HG02870 (cell line): ENCODE data around the gene KRT2.

Experiments used
- ATAC-seq: cut with Tn5 transposase; IDR thresholded peaks from one replicate; pipeline ENCODE4 v1.9.1; 2021; ENCODE audit warnings: mild to moderate bottlenecking, moderate library complexity; ENCODE audit not compliant: unreplicated experiment

The KRT2 gene

DNA sequence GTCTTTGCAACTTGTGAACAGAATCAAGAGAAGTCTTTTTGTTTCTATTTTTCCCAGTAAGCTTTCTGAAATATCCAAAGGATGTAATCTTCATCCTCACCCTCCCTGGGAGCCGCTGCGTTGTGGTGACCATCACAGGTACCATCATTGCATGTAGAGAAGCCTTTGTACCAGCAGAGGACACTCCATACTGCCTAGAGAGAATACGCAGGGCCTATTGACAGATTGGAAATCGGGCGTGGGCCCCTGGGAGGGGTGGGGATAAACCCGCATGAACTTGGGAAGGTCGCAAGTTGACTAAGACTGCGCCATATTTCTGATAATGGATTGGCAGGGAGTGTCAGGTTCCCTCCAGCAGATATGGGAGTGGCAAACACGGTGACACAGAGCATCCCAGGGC is 15.5 kb upstream of the KRT2 start:
- ATAC-seq = no peak

DNA sequence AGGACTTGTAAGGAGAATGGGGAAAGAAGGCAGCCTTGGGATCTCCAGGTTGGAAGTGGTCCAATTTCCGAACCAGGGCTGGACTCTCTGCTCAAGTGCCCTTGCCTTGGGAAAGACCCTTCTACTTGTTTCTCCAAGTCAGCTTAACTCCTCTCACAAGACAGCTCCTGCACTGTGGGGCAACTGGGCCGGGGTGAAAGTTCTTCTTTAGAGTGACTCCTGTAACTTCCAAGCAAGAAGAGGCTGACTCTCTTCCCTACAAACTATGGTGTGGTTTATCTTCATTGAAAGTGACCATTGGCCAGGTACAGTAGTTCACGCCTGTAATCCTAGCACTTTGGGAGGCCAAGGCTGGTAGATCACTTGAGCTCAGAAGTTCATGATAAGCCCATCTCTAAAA is 14.5 kb upstream of the KRT2 start:
- no peak for ATAC-seq

DNA sequence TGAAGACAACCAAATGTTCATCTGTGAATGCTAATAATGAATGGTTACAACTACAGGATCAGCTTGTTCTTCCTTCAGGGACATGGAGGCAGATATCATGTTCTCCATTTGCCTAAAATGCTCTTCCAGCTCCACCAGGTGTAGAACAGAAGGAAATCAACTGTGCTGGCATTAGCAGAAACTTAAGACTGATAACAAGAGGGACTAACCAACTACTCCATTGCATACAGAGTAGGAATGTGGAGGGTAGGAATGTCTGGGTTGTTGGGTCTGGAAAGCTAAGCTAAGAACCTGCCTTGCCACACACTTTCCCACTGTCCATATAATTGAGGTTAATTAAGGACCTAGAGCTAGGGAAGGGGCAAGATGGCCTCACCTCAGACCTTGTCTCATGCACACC is 11.4 kb upstream of the KRT2 start:
- ATAC-seq = no peak

DNA sequence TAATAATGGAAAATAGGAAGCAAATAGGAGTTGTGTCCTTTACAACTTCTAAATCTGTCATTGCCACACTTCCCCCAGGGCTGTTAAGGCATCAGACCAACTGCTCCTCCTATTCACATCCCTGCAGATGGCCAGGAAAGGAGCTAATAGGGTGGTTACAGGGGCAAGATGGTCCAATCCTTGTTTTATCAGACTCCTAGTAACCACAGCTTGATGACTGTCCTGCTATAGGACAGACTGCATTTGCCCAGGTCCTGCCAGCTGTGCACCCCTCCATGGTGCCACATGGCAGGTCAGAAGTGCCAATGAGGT is 10.9 kb upstream of the KRT2 start:
- ATAC-seq = no peak

DNA sequence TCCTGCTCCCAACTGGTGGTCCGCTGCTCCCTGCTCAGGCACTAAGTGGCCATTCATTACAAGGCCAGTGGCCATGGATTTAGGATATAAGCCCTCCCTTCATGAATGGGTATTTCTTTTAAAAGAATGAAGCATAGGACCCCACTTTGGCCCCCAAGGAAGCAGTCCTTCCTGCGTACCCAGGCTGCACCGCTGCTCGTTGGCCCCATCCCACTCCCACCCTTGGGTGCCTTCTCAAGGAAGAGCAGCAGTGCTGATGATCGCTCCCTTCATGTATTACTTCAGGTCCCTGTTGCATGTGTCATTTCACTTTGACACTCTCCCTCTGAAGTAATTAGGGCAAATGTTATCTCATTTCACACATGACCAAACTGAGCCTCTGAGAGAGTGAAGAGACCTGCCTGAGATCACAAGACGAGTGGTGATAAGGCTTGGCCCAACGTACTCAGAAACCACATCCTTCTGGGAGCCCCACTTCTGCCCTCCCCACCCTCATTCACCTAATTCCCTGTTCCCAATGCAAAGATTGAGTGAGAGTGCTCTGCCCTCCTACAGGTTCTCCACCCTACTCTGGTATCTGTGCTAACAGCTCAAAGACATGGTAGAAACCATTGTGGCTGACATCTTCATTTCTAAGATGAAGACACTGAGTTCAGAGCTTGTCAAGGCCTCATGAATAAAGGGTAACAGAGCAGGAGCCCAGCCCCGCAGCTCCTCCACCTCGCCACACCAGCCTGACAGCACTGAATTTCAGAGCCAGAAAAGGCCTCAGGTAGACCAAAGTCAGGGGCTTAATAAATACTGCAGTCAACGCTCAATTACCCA is 10.3 kb upstream of the KRT2 start:
- ATAC-seq = no peak

DNA sequence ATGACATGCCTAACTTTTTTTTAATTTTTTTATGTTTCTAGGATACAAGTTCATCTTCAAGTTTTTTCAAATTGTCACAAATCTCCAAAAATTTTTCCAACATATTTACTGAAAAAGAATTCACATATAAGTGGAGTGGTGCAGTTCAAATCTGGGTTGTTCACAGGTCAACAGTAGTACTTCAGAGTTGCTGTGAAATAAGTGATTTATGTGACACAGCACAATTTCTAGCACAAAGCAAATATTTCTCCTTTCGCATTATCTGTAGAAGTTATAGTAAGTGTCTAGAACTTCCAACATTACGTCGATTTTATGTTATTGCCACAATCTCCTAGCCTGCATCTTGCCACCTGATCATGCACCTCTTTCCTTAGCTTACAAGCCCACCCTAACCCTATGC is 9.7 kb upstream of the KRT2 start:
- ATAC-seq = no peak

DNA sequence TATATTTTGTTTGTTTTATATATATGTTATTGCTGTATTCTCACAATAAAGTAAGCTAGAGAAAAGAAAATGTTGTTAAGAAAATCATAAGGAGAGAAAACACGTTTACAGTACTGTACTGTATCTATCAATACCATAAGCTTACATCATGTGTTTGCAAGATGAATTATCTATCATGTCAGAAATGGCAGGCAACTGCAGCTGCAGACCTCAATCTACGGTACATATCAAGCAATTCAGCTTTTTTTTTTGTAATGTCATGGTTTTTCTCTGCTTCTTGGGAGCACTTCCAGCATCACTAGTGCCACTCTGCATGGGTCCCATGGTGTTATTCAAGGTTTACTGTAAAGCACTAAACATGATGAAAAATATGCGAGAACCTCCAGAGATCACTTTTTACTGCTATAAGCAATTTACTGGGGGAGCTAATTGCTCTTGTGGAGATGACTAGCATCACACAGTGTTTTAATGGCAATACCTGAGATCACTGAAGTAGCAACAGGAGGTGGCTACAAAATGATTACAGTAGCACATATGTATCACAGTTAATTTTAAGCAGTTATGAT is 9.0 kb upstream of the KRT2 start:
- no peak for ATAC-seq

DNA sequence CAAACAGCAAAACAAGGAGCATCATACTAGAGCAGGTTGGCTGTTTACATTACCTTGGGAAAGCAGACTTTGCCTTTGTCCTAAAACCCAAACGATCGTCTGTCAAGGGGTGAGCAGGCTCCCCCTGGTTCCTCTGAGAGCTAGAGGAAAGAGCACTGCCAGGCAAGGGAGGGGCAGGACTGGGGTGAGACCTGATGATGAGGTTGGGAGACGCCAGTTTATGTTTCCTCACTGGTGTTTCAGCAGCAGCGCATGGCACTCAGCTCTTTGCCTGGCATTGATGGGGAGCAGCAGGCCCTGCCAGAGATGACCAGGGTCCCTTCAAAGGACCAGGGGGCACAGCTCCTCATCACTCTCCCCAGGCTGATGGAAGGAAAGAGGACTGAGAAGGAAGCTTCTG is 7.9 kb upstream of the KRT2 start:
- no peak for ATAC-seq

DNA sequence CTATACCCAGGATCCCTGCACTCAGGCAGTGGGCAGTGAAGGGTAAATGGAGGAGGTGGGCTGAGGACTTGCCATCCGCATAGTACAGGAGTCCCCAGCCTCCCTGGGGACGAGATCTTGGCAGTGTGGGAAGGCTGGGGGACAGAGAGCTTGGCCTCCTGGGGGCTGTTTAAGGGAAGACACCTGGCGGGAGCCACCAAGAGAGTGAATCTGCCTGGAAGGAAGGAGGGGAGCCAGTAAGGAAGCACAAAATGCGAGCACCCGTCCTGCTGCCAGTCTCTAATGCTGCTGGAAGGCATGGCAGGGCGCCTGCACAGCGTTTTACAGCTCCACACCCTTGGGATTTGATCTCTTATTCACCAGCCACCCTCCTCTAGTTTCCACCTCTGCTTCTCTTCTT is 7.4 kb upstream of the KRT2 start:
- no peak for ATAC-seq

DNA sequence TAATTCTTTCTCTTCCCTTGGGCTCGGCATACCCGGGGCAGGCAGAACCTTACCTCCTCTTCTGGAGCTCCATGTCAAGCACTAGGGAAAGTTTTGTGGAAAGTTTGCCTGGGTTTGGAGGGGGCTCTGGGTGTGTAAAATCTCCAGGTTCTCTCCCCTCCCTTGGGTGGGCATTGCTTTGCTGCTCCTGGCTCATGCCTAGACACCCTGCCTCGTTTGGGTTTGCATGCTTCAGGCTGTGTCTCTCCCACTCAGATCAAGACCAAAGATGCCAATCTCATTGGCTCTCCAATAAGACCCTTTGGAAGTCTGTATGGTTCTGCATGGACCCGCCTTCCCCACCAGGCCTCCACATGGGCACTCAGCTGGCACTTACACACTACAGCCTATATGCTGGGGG is 6.2 kb upstream of the KRT2 start:
- no peak for ATAC-seq

DNA sequence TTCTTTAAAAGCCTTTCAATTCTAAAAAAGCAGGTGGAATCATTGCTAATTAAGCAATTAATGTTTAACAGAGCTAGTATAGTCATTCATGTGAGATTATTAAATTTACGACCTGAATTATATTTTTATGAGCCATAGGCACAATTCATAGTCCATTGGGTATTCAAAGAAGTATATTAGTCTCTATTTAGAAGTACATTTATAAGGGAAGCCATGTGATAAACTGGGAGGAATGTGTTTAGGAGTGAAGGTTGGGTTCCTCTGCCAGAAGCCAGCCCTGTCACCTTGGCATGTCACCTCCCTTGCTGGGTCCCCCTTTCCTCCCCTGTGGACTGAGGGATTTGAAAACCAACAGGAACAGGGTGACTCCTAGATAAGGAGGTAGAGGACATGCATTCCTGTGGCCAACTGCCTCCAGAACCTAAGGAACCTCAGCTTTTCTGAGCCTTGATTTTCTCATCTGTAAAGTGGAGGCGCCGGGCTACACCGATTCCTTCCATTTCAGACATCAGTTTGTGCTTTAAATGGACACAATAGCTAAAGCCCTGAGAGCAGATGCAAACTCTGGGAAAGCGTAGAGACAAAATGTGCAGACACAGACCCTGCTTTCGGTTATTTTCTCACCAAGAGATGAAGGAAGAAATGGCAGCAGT is 5.4 kb upstream of the KRT2 start:
- ATAC-seq = no peak

DNA sequence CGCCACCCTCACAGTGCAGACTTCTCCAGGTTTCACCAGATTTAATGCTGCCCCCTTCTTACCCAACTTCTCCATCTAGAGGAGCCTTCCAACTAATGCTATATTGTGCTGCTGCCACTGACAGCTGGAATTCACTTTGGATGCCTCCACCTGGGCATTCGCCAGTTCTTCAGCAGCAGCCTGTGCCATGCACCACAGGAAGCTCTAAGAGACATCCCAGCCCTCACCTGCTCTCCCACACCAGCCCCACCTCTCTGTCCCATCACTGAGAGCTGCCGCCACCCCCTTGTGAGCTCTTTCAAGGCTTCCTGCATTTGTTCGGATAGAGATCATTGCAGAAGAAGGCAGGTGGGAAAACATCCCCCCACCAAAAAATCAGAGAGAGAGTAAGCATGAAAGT is 4.6 kb upstream of the KRT2 start:
- no peak for ATAC-seq

DNA sequence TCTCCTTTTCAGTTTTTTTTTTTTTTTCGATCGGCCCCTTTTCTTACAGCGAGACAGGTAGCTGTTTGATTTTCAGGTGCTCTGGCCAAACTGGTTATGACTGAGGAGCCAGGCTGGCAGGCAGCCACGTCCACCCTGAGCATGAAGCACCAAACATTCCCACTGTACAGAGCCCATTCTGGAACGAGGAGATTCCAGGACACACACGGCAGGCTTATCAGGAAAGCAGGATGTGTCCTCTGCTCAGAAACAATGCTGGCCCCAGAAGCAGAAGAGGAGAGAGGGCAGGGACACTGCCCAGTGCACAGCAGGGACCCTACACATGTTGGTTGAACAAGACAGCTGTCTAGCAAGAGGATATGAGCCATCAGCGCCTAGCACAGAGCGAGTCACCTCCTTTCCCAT is 3.7 kb upstream of the KRT2 start:
- no peak for ATAC-seq

DNA sequence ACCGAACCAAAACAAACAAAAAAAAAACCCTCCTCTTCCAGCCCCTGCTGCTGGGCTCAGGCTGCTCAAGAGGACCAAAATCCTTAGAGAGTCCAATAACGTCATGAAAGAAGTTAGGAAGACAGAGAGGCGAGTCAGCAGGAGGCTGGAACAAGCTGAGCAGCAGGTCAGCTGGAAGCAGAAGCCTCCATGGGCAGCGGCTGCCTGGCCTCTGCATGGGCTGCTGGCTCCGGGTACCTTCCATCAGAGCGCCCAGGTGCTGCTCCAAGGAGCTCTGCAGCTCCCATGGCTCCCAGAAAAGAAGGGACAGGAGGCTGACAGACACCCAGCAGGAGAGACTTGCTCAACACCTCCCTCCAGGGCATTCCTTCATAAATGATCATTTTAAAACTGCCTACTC is 3.2 kb upstream of the KRT2 start:
- no peak for ATAC-seq

DNA sequence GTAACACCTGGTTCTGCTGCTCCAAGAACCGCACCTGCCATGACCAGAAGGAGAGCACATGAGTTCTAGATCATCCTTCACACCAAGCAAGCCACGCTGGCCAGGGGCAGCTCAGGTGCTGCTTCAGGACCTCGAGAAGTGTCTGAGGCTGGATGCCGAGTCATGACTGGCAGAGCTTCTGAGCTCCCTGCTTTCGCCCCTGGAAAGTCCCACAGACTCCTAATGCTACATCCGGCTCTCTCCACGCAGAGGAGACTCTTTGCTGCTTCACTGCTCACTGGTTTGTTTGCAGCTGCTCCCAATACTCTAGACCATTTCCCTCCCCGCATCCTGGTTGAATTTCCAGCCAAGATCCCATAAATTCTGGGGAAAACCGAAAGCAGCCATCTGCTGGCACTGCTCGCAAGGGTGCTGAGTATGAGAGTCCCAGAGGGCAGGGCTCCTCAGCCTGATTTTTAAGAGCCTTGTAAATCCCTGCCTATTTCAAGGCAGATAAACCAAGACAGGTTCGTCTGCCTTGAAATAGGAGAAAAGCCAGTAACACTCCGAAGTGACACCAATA is 1.4 kb downstream of the KRT2 start:
- no peak for ATAC-seq

DNA sequence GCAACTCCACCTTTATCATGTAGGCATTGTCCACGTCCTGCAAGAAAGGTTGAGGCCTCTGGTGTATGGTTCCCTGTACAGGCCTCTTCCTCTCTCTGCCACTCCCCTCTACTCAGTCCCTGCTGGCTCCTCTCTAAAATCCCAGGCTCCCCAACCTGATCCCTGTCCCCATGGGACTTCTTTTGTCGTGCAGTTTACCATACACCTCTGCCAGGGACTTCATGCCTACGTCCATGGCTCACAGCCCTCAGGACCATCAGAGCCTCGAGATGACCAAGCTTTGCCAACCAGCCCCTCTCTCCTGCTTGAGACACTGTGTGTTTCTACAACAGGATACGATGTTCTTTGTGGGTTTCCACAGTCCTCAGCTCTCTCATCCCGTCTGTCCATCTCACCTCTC is 2.9 kb downstream of the KRT2 start:
- ATAC-seq = no peak

DNA sequence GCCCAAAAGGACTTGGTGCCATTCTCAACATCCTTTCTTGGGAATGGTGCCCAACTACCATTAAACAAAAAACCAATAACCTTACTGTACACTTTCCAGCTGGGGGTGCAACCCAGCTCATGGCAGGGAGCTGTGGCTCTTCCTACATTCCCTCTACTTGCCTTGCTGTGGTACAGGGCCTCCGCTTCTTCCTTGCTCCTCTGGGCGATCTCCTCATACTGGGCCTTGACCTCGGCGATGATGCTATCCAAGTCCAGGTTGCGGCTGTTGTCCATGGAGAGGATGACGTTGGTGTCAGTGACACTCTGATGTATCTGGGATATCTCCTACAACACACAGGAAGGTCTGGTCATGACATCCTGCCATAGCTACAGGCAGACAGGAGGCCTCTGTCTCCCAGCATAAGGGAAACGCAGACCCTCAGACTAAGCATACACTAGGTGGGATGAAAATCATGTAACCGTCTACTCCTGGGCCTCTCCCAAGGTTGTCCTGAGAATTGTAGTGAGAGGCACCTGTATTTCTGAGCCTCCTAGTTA is 3.9 kb downstream of the KRT2 start:
- no peak for ATAC-seq

DNA sequence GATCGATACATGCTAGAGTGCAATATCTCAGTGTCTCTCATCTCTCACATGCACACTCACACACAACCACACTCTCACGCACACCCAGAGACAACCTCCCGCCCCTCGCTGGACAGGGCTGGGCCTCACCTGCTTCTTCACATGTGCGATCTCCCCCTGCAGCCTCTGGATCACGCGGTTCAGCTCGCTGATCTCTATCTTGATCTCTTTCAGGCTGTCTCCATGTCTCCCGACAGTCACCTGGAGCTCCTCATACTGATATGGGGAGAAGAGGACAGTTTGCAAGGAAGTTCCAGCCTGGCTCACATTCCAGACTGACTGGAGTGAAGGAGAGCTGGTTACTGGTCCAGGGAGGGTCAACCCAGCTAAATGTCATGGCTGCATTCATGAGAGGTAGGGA is 4.4 kb downstream of the KRT2 start:
- ATAC-seq = no peak

DNA sequence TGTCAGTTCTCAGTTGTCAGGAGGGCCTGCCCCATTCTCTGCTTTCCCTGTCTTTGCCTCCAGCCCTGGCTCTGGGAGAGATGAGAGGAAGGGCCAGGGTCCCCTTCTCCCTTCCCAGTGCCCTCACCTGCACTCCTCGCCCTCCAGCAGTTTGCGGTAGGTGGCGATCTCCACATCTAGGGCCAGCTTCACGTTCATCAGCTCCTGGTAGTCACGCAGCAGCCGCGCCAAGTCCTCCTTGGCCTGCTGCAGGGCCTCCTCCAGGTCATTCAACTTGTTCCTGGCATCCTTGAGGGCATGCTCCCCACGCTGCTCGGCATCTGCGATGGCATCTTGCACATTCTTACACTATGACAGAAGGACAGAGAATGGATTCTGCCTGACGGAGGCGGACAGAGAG is 5.4 kb downstream of the KRT2 start:
- ATAC-seq = no peak

DNA sequence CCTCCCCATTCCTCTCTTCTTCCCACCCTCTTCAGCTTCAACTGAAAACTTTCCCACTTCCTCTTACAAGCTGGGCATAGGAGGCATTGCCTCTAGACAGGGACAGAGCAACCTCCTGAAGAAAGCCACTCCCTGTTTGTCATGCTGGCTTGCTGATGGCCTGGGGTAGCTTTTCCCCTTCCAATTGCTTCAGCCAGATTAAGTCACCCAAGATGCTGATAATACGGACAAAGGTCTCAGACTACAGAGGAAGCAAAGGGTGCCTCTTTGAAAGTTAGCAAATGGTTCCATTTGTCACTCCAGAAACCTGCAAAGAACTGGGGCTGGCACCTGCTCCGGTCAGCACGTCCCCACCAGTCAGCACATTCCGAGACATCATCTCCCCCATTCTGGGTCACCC is 6.0 kb downstream of the KRT2 start:
- no peak for ATAC-seq

DNA sequence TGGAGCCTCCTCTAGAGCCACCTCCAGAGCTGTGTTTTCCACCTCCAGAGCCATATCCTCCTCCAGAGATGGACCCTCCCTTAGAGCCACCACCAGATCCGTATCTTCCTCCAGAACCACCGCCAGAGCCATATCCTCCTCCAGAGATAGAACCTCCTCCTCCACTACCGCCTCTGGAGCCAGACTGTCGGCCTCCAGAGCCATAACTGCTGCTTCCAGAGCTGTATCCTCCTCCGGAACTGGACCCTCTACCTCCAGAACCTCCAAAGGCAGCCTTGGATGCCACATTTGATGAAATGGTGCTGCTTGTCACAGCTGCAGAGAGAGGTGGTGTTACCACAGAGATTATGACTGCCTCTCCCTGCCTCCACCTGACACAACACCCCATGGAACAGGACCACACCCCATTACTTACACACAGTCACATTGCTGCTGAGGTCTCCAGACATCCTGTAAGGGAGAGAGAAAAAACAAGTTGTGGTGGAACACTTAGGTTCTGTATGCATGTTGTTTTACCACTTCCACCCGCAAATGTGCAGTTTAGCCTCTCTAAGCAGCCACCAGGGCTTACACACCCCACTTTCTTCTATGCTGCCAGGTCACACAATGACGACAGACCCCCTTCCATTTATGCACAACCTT is 6.8 kb downstream of the KRT2 start:
- no peak for ATAC-seq

DNA sequence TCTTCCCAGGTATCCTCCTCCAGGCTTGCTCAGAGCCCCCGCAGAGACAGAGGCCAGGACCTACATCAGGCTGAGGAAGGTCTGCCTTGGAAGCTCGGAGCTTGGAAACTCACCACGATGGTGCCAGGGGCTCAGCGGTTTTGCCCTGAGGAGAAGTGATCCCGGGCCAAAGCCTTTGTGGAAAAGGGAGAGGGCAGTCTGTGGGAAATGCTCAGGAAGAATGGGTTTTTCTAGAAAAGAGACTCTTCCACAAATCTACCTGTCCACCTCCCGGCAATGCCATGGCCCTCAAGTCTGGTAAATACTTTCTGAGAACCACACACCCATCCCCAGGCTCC is 8.0 kb downstream of the KRT2 start:
- no peak for ATAC-seq
